Measurements from ENCODE around the gene OAF. TPM values are rescaled to one million over a fixed set of nuclear protein-coding genes. Genes with fewer than 3 reads are reported as not detected.
"Not testable (repeated sequence)": the region's sequence is repeated elsewhere in the genome, so short reads cannot be mapped to it uniquely, and the experiment has no call there.

The OAF gene
- total RNA-seq, 2 donors from 2014 or later, result 0.57 to 2.3 TPM

DNA sequence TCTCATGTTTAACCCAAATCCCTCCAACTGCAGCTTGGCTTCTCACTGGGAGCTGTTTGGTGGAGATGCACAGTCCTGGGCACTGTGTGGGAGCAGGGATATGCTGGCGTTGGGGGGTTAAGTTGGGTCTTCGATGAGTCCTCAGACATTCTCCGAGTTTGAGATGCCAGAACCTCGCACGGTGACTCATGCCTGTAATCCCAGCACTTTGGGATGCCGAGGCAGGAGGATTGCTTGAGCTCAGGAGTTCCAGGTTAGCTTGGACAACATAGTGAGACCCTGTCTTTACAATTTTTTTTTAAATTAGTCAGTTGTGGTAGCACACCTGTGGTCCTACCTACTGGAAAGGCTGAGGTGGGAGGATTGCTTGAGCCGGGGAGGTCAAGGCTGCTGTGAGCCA is 49.8 kb downstream of the OAF start:
- Mint-ChIP-seq H3K27ac (no peak overlapping the region), H3K9me3 (no peaks in the 10 kb centered on the region), H3K36me3 (no peaks in the 10 kb centered on the region)
- DNase-seq (ENCODE audit: low spot score in 2 of 2) (no peak), ATAC-seq (no peak)

DNA sequence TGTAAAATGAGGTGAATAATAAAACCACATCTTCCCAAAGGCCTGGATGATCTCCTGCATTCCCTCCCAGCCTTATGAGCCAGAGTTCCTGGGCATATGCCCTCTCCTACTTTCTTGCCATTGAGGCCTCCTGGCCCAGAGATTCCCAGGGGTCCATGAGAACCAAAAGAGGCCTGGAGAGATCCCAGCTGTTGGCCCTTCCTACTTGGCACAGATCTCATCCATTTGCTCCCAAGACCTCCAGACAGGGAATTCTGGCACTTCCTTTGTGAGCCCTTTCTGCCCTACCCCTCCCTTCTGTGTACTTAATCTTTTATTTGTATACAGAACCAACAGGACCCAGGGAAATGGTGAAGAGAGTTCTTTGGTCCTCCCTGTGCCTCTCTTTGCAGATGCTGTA is 50.5 kb downstream of the OAF start:
- H3K9me3 Mint-ChIP-seq, result no peaks in the 10 kb centered on the region
- H3K27ac Mint-ChIP-seq, result no peak overlapping the region
- DNase-seq (ENCODE audit: low spot score in 2 of 2) (no peak), ATAC-seq (no peak)
- H3K36me3 Mint-ChIP-seq, result no peaks in the 10 kb centered on the region

DNA sequence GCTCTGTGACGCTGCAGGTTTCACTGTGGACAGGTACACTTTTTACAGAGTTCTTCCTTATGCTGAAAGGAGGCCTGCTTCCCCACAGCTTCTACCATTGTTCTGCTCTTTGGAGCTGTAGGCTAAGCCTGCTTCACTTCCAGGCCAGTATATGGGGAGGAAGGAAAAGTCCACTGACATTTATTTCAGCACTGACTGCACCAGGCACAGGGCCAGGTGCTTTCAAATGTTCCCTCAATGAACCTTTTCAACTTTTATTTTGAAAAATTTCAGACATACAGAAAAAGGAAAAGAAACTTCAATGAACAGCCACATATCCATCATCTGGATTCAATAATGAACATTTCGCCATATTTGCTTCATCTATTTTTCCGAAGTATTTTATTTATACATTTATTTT is 51.1 kb downstream of the OAF start:
- H3K36me3 Mint-ChIP-seq, result no peaks in the 10 kb centered on the region
- no peak overlapping the region for H3K27ac Mint-ChIP-seq
- ATAC-seq, result no peak
- DNase-seq (ENCODE audit: low spot score in 2 of 2), result no peak
- no peaks in the 10 kb centered on the region for H3K9me3 Mint-ChIP-seq

DNA sequence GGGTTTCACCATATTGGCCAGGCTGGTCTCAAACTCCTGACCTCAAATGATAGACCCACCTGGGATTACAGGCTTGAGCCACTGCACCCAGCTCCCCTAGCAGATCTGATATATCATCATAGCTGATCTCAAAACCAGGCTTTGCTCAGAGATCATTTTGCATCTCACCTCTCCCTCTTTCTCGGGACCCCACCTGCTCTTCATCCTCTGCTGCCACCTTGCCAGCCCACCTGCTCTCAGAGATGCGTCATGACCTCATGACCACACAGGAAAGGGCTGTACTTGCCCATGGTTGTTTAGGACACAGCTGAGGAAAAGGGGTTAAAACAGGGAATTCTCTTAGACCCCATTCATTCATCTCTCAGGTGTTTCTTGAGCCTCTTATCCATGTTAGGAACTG is 56.5 kb downstream of the OAF start:
- H3K36me3 Mint-ChIP-seq, result no peaks in the 10 kb centered on the region
- DNase-seq (ENCODE audit: low spot score in 2 of 2) (no peak), ATAC-seq (no peak)
- H3K27ac Mint-ChIP-seq, result no peak overlapping the region
- H3K9me3 Mint-ChIP-seq, result no peaks in the 10 kb centered on the region

DNA sequence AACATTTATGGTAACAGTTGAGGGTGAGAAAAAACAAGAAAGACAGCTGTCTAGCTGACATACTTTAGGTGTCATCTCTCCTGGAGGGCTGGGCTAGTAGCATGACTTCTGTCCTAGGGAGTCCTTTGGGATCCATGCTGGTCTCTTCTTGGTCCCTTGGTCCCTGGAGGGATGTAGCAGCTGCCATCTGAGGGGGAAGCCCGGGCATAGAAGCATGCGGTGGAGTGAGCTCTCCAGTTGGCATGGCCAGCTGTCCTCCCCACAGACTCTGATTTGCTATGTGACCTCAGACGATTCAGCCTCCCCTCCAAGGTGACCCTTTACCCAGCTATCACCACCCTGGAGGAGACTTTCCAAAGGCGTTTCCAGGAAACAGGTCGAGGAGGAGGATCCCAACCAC is 57.9 kb downstream of the OAF start:
- no peaks in the 10 kb centered on the region for H3K36me3 Mint-ChIP-seq

DNA sequence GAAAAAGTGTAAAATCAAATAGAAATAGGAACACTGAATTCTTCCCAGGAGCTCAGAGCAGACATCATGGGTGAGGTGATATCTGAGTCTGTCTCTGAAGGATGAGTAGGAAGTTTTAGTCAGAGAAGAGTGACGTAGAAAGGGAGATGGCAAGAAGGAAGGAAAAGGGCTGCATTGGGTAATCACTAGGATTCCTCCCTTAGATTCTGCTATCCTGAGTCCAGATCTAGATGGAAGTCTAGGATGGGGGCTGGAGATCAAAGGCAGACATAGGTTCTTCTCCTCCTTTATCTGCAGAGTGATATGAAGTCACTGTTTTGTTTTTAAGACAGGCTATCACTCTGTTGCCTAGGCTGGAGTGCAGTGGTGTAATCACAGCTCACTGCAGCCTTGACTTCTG is 59.6 kb downstream of the OAF start:
- H3K9me3 Mint-ChIP-seq, result no peaks in the 10 kb centered on the region
- DNase-seq (ENCODE audit: low spot score in 2 of 2), result no peak
- no peaks in the 10 kb centered on the region for H3K36me3 Mint-ChIP-seq
- no peak overlapping the region for H3K27ac Mint-ChIP-seq
- ATAC-seq, result no peak

More for the DNA sequence above, 57.9 kb downstream of the OAF start:
- ATAC-seq (no peak), DNase-seq (ENCODE audit: low spot score in 2 of 2) (no peak)
- Mint-ChIP-seq H3K27ac (no peak overlapping the region), H3K9me3 (no peaks in the 10 kb centered on the region)

DNA sequence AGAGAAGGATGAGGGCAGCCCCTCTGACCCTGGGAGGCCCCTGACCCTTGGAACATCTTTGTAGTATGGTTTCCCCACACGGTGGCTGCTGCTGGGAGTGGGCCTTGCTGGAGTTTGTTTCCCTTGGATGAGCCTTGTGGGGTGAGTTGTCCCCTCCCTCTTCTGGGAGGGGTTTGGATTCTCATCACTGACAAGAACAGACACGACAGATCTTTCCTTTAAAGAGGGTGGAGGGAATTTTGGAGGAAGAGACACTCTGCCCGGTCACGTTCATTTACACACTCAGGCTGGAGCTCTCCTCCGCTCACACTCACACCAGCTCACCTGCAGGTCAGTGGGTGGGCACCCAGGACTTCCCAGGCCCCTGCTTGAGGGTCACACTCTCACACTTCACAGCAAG is 60.8 kb downstream of the OAF start:
- Mint-ChIP-seq H3K27ac (no peak overlapping the region), H3K9me3 (no peaks in the 10 kb centered on the region), H3K36me3 (no peaks in the 10 kb centered on the region)
- no peak for DNase-seq (ENCODE audit: low spot score in 2 of 2)
- no peak for ATAC-seq

DNA sequence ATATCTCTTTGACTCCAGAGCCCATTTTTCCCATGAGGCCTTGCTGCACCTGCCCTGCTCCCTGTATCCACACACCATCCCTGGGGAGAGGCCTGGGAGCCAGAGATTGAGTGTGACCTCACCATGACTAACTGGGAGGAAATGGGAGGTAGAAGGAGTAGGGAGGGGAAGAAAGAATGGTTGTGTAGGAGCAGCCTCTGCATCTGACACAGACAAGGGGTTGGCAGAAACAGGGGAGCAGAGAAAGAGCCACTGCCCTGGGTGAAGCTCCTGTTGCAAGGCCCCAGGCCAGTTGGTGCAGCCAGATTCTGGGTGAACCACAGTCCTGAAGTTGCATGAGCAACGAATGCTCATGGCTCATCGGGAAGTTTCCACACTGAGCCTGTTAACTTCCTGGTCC is 61.5 kb downstream of the OAF start:
- Mint-ChIP-seq H3K9me3 (no peaks in the 10 kb centered on the region), H3K27ac (no peak overlapping the region), H3K36me3 (no peaks in the 10 kb centered on the region)
- no peak for DNase-seq (ENCODE audit: low spot score in 2 of 2)
- no peak for ATAC-seq

DNA sequence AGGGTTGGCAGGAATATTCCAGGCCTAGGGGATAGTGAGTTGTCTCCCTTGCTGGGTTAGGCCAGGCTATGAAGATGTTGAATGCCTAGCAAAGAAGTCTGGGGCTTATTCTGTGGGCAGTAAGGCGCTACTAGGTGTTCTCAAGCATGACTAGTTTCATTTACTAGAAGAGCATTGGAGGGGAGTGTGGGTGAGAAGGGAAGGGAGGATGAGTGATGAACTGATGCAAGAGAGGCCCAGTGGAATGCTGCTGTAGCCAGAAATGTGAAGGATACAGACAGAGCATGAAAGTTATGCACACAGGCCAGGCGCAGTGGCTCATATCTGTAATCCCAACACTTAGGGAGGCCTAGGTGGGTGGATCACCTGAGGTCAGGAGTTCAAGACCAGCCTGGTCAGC is 62.6 kb downstream of the OAF start:
- Mint-ChIP-seq H3K9me3 (no peaks in the 10 kb centered on the region), H3K36me3 (no peaks in the 10 kb centered on the region), H3K27ac (no peak overlapping the region)
- DNase-seq (ENCODE audit: low spot score in 2 of 2), result no peak
- no peak for ATAC-seq

DNA sequence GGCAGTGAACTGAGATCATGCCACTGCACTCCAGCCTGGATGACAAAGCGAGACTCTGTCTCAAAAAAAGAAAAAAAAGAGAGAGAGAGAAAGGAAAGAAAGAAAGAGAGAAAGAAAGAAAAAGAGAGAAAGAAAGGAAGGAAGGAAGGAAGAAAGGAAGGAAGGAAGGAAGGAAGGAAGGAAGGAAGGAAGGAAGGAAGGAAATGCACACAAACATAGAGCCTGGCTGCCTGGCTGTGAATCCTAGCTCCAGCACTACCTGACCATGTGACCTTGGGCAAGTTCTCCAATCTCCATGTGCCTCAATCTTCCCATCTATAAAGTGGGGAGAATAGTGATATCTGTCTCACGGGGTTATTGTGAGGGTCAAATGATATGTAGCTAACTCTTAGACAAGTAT is 63.1 kb downstream of the OAF start:
- H3K27ac Mint-ChIP-seq; DNase-seq (ENCODE audit: low spot score in 2 of 2); H3K9me3 Mint-ChIP-seq; ATAC-seq; H3K36me3 Mint-ChIP-seq: not testable (repeated sequence)

DNA sequence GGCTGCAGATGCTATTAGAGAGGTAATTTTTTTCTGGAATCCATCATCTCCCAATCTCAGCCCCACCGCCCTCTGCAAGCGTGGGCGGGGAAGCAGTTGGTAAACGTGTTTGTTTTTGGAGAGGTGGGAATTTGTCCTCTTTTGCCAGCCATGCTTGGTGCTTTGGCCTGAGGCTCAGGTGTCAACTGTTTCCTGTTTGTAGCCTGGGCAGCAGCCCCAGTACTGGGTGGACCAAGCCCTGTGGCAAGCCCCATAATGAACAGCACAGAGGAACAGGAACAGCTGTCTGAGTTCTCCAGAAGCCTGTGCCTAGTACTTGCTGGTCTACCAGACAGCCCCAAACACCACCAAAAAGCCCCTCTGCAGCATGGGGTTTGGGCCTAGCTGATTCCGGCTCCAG is 68.7 kb downstream of the OAF start:
- ATAC-seq, result no peak
- Mint-ChIP-seq H3K36me3 (no peaks in the 10 kb centered on the region), H3K9me3 (no peaks in the 10 kb centered on the region), H3K27ac (no peak overlapping the region)
- no peak for DNase-seq (ENCODE audit: low spot score in 2 of 2)

Other genes with a start within 250 kb of the OAF start
- gene TRIM29, start 72.9 kb upstream of the OAF start, total RNA-seq, result not detected
- gene POU2F3, start 29.1 kb downstream of the OAF start, total RNA-seq, result not detected
- gene TLCD5, start 114.3 kb downstream of the OAF start, total RNA-seq, result 1 to 10 TPM in 1 of 2 donors, not detected in 1; 1.2 TPM
- 10 to 100 TPM; 11.2 to 14.2 TPM for gene ARHGEF12, start 125.4 kb downstream of the OAF start, total RNA-seq

Measured in activated naive CD4-positive, alpha-beta T cell treated with anti-CD3 and anti-CD28 coated beads, Interleukin-2, amount 50 U/mL, for 72 hours (primary cell).